ENCODE measurements around the gene CD84.

GRCh38 chr1:160549665-160550006 is 29.7 kb downstream of the CD84 start:
- TF ChIP-seq CTCF (conservative IDR thresholded peaks at IDR 0.05; ENCODE audit: low read length) (no peak), EZH2phosphoT487 (IDR thresholded peaks at IDR 0.05; ENCODE audit: borderline replicate concordance, low read depth, low read length) (no peak)

All from OCI-LY7 (cell line).